Neural cell (in vitro differentiated cells): ENCODE data around the gene UBN1. TPM values are rescaled to one million over a fixed set of nuclear protein-coding genes. Genes with fewer than 3 reads are reported as not detected.

Experiments
- H2AFZ ChIP-seq: fragments of 200-600, 300-800 bp; sonication (generic), shearing (Covaris generic); 2 replicates; pipeline ENCODE4 v1.6.0; 2014; ENCODE audit warnings: low read depth, mild to moderate bottlenecking, antibody characterized with exemption, low read length, moderate library complexity
- H3F3A ChIP-seq: fragments of 200-600 bp; shearing (Covaris generic); 2 replicates; pipeline ENCODE4 v1.6.1; 2016; ENCODE audit warnings: mild to moderate bottlenecking, moderate library complexity, mixed read lengths, antibody characterized with exemption, low read length; ENCODE audit not compliant: insufficient read depth, poor library complexity, severe bottlenecking
- H3K27ac ChIP-seq: fragments of 200-600, 300-800 bp; sonication (generic), shearing (Covaris generic); 2 replicates; pipeline ENCODE4 v1.5.1; 2014; ENCODE audit warnings: mild to moderate bottlenecking, low read length, moderate library complexity
- H3K27me3 ChIP-seq: fragments of 300-800, 200-600 bp; sonication (generic), shearing (Covaris generic); 2 replicates; pipeline ENCODE4 v1.6.0; 2014; ENCODE audit warnings: mild to moderate bottlenecking, low read depth, low read length, moderate library complexity; ENCODE audit not compliant: insufficient read depth
- H3K36me3 ChIP-seq: fragments of 300-800, 200-600 bp; sonication (generic), shearing (Covaris generic); 2 replicates; pipeline ENCODE4 v1.5.1; 2014; ENCODE audit warnings: mild to moderate bottlenecking, antibody characterized with exemption, low read length, moderate library complexity; ENCODE audit not compliant: insufficient read depth
- H3K4me2 ChIP-seq: fragments of 300-800, 200-600 bp; sonication (generic), shearing (Covaris generic); 2 replicates; pipeline ENCODE4 v1.6.0; 2014; ENCODE audit warnings: mild to moderate bottlenecking, low read length
- H3K4me3 ChIP-seq: fragments of 300-800, 200-600 bp; sonication (generic), shearing (Covaris generic); 2 replicates; pipeline ENCODE4 v1.5.1; 2014; ENCODE audit warnings: mild to moderate bottlenecking, low read length, moderate library complexity
- H3K79me2 ChIP-seq: fragments of 200-600 bp; shearing (Covaris generic); replicated peaks from 2 replicates; pipeline ENCODE4 v1.6.0; 2014; ENCODE audit warnings: mild to moderate bottlenecking, low read length, moderate library complexity; ENCODE audit not compliant: insufficient read depth
- H3K9ac ChIP-seq: fragments of 300-800, 200-600 bp; sonication (generic), shearing (Covaris generic); 2 replicates; pipeline ENCODE4 v1.6.1; 2016; ENCODE audit warnings: mild to moderate bottlenecking, low read length, mixed read lengths
- H3K9me2 ChIP-seq: fragments of 200-600 bp; shearing (Covaris generic); 2 replicates; pipeline ENCODE4 v1.6.1; 2016; ENCODE audit warnings: mild to moderate bottlenecking, low read length, mixed read lengths; ENCODE audit not compliant: insufficient read depth
- H3K9me3 ChIP-seq: fragments of 200-600, 300-800 bp; sonication (generic), shearing (Covaris generic); 2 replicates; pipeline ENCODE4 v1.6.1; 2016; ENCODE audit warnings: mild to moderate bottlenecking, mixed run types, low read length, moderate library complexity, mixed read lengths
- H4K20me1 ChIP-seq: fragments of 200-600 bp; shearing (Covaris generic); 2 replicates; pipeline ENCODE4 v1.6.1; 2016; ENCODE audit warnings: mild to moderate bottlenecking, mixed run types; ENCODE audit not compliant: insufficient read depth
- EP300 ChIP-seq: fragments of 450-650 bp; conservative IDR thresholded peaks from 2 replicates; pipeline ENCODE4 v1.6.1; 2014; ENCODE audit warnings: antibody characterized with exemption, mild to moderate bottlenecking, moderate library complexity; ENCODE audit not compliant: poor library complexity, severe bottlenecking
- EZH2 ChIP-seq: fragments of 200-600, 300-800 bp; shearing (Covaris generic), sonication (generic); IDR thresholded peaks from 2 replicates; pipeline ENCODE4 v1.6.1; 2014; ENCODE audit warnings: antibody characterized with exemption, low read length, borderline replicate concordance, mild to moderate bottlenecking; ENCODE audit not compliant: insufficient read depth, poor library complexity, severe bottlenecking
- MXI1 ChIP-seq: fragments of 450-650 bp; conservative IDR thresholded peaks from 2 replicates; pipeline ENCODE4 v1.6.1; 2014; ENCODE audit warnings: antibody characterized with exemption, mild to moderate bottlenecking; ENCODE audit not compliant: poor library complexity, severe bottlenecking
- POLR2AphosphoS5 ChIP-seq: IDR thresholded peaks from 2 replicates; pipeline ENCODE4 v1.6.1; 2012
- RAD21 ChIP-seq: fragments of 450-650 bp; conservative IDR thresholded peaks from 2 replicates; pipeline ENCODE4 v1.6.1; 2014; ENCODE audit warnings: antibody characterized with exemption, mild to moderate bottlenecking, moderate library complexity
- REST ChIP-seq: IDR thresholded peaks from 2 replicates; pipeline ENCODE4 v1.6.1; 2012; ENCODE audit warnings: borderline replicate concordance
- SMC3 ChIP-seq: fragments of 450-650 bp; conservative IDR thresholded peaks from 2 replicates; pipeline ENCODE4 v1.6.1; 2014; ENCODE audit warnings: antibody characterized with exemption, mild to moderate bottlenecking, moderate library complexity; ENCODE audit not compliant: poor library complexity
- TAF1 ChIP-seq: IDR thresholded peaks from 2 replicates; pipeline ENCODE4 v1.6.1; 2012; ENCODE audit warnings: low read depth
- polyA plus RNA-seq: library from polyadenylated mRNA; depleted of rRNA; stranded (reverse); fragments of >200 nt; gene quantifications from 2 replicates; pipeline ENCODE4 v1.2.3, GENCODE V29; 2014
- TF ChIP-seq, protein P1 (sequence below): fragments of 450-650 bp; IDR thresholded peaks from 2 replicates; pipeline ENCODE4 v1.5.1; 2014; ENCODE audit warnings: antibody characterized with exemption, mild to moderate bottlenecking, moderate library complexity; ENCODE audit not compliant: poor library complexity, severe bottlenecking

Gene UBN1
- polyA plus RNA-seq, 1 donor from 2014 or later, result 17.1 TPM

DNA sequence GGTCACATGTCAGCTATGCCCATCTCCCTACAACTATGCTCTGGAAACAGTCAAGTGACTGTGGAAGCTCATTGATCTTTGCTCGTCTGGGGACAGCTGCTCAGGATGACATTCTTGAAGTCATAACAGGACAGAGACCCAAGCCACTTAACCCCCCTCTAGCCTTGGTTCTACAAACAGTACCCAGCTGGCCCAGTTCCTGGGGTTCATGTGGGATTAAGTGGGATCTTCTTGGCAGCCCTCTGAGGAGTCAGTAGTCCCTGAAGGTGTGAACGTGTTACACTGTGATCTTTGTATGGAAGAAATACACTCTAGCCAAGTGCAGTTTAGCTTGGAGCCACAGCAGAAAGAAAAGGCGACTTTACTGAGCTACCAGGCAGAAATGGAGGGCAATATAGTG lies 25.8 kb downstream of the UBN1 start:
- H3K9ac ChIP-seq, result no peak overlapping the region
- no peaks in the 10 kb centered on the region for H3F3A ChIP-seq
- peaks cover under 1% of the 10 kb centered on the region for H3K79me2 ChIP-seq
- no peak for TF ChIP-seq RAD21
- TF ChIP-seq, protein P1, sequence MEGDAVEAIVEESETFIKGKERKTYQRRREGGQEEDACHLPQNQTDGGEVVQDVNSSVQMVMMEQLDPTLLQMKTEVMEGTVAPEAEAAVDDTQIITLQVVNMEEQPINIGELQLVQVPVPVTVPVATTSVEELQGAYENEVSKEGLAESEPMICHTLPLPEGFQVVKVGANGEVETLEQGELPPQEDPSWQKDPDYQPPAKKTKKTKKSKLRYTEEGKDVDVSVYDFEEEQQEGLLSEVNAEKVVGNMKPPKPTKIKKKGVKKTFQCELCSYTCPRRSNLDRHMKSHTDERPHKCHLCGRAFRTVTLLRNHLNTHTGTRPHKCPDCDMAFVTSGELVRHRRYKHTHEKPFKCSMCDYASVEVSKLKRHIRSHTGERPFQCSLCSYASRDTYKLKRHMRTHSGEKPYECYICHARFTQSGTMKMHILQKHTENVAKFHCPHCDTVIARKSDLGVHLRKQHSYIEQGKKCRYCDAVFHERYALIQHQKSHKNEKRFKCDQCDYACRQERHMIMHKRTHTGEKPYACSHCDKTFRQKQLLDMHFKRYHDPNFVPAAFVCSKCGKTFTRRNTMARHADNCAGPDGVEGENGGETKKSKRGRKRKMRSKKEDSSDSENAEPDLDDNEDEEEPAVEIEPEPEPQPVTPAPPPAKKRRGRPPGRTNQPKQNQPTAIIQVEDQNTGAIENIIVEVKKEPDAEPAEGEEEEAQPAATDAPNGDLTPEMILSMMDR, result no peak
- no peak for TF ChIP-seq EZH2
- no peak for TF ChIP-seq POLR2AphosphoS5
- TF ChIP-seq EP300, result no peak
- no peak for TF ChIP-seq SMC3
- TF ChIP-seq MXI1, result no peak
- no peak for TF ChIP-seq REST
- TF ChIP-seq TAF1, result no peak
- no peaks in the 10 kb centered on the region for H3K9me2 ChIP-seq
- no peak overlapping the region for H3K4me2 ChIP-seq
- H3K27me3 ChIP-seq, result no peaks in the 10 kb centered on the region
- H3K9me3 ChIP-seq, result no peaks in the 10 kb centered on the region
- H3K4me3 ChIP-seq, result no peak overlapping the region
- no peaks in the 10 kb centered on the region for H3K36me3 ChIP-seq
- no peaks in the 10 kb centered on the region for H4K20me1 ChIP-seq
- no peak overlapping the region for H2AFZ ChIP-seq
- H3K27ac ChIP-seq, result no peak overlapping the region

- Histone ChIP-seq H3K27me3 (no peaks in the 10 kb centered on the region), H3K27ac (no peak overlapping the region), H3K9me2 (no peaks in the 10 kb centered on the region), H4K20me1 (no peaks in the 10 kb centered on the region), H3K9ac (no peak overlapping the region), H3K4me3 (no peak overlapping the region), H3K79me2 (no peaks in the 10 kb centered on the region), H3K36me3 (peaks cover 2% of the 10 kb centered on the region), H3K4me2 (no peak overlapping the region), H3K9me3 (no peaks in the 10 kb centered on the region), H2AFZ (no peak overlapping the region), H3F3A (no peaks in the 10 kb centered on the region)
- TF ChIP-seq, protein P1, result no peak
- TF ChIP-seq MXI1, result no peak
- no peak for TF ChIP-seq RAD21
These were observed 27.4 kb downstream of the UBN1 start for GRCh38 chr16:4874666-4875065.
